HG02884 (cell line): ENCODE results near the gene CASS4.

Source experiments
- ATAC-seq: cut with Tn5 transposase; IDR thresholded peaks from one replicate; pipeline ENCODE4 v1.9.1; 2021; ENCODE audit warnings: mild to moderate bottlenecking, moderate library complexity; ENCODE audit not compliant: unreplicated experiment

CASS4 gene

GRCh38 chr20:56501116-56501515 is 89.1 kb downstream of the CASS4 start:
- no peak for ATAC-seq

GRCh38 chr20:56503916-56504315 is 91.9 kb downstream of the CASS4 start:
- no peak for ATAC-seq

- ATAC-seq, result no peak
Measured at GRCh38 chr20:56504373-56505005, 92.4 kb downstream of the CASS4 start.

- no peak for ATAC-seq
Measured at GRCh38 chr20:56506103-56506502, 94.0 kb downstream of the CASS4 start.
